Upper lobe of right lung (tissue), 1 donor: ENCODE results near the gene GALE. TPM values are rescaled to one million over a fixed set of nuclear protein-coding genes. Genes with fewer than 3 reads are reported as not detected.
"Not testable (repeated sequence)": the region's sequence is repeated elsewhere in the genome, so short reads cannot be mapped to it uniquely, and the experiment has no call there.

ENCODE experiments used
- ATAC-seq: fragments of 200-7000 bp; cut with Tn5 transposase; one replicate; pipeline ENCODE4 v1.9.1; 2020; ENCODE audit warnings: mild to moderate bottlenecking, moderate library complexity
- DNase-seq: peaks from one replicate; pipeline ENCODE4 v3.0.0-alpha.2; 2020
- H3K27ac ChIP-seq: fragments of 200-600 bp; one replicate; pipeline ENCODE4 v1.8.0; 2022
- H3K27me3 ChIP-seq: fragments of 200-600 bp; one replicate; pipeline ENCODE4 v1.8.0; 2022; ENCODE audit warnings: mild to moderate bottlenecking
- H3K36me3 ChIP-seq: fragments of 200-600 bp; one replicate; pipeline ENCODE4 v1.8.0; 2022
- H3K4me1 ChIP-seq: fragments of 200-600 bp; one replicate; pipeline ENCODE4 v1.8.0; 2022
- H3K4me3 ChIP-seq: fragments of 200-600 bp; one replicate; pipeline ENCODE4 v1.8.0; 2022; ENCODE audit warnings: mild to moderate bottlenecking
- H3K9me3 ChIP-seq: fragments of 200-600 bp; one replicate; pipeline ENCODE4 v1.8.0; 2022
- CTCF ChIP-seq: fragments of 200-600 bp; IDR thresholded peaks from one replicate; pipeline ENCODE4 v1.8.0; 2022; ENCODE audit warnings: antibody characterized with exemption
- intact Hi-C: fragments of 100-400 bp; cut with DNase I; formaldehyde crosslinking; loops from one replicate; pipeline ENCODE4 v1.11.0; 2022
- total RNA-seq: library from RNA; stranded (reverse); fragmentation: NEBNext Ultra II Directional; extraction: Animal tissue kit (Norgen Biotek cat#: 25700); gene quantifications from one replicate; pipeline ENCODE4 v1.2.1, GENCODE V29; 2021
- donor health status: DM: no; HTN: yes; CAD: no; lungs with severe emphysema.

GALE gene
- total RNA-seq, 1 donor from 2014 or later: 62.9 TPM

DNA sequence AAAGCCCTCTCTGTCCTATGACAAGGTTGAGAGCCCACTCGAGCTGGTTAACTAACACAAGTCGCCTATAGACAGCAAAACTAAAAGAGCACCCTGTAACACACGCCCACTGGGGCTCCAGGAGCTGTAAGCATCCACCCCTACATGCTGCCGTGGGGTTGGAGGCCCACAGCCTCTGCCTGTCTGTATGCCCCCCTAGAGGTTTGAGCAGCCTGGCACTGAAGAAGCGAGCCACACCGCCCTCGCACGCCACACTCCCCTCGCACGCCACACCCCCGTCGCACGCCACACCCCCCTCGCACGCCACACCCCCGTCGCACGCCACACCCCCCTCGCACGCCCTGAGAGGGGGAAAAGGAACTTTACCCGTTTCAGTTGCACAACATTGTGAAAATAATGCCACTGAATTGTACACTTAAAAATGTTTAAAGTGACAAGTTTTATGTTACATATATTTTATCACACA lies 37.9 kb upstream of the GALE start:
- DNase-seq (peak; percentile 88), ATAC-seq (peak; percentile 100)
- Histone ChIP-seq H3K4me3 (peak overlapping the region; percentile 43), H3K36me3 (no peaks in the 10 kb centered on the region), H3K27me3 (no peaks in the 10 kb centered on the region), H3K4me1 (peaks cover 6% of the 10 kb centered on the region), H3K9me3 (no peaks in the 10 kb centered on the region), H3K27ac (no peak overlapping the region)
- intact Hi-C loops: no loop called here
- no peak for TF ChIP-seq CTCF

GRCh38 chr1:23837908-23838307 lies 37.4 kb upstream of the GALE start:
- no peak for TF ChIP-seq CTCF
- no peak overlapping the region for H3K4me3 ChIP-seq
- H3K27me3 ChIP-seq: no peaks in the 10 kb centered on the region
- no peaks in the 10 kb centered on the region for H3K36me3 ChIP-seq
- H3K27ac ChIP-seq: no peak overlapping the region
- intact Hi-C loops: no loop called here
- peaks cover 6% of the 10 kb centered on the region for H3K4me1 ChIP-seq
- no peak for DNase-seq
- peak; percentile 23 for ATAC-seq
- no peaks in the 10 kb centered on the region for H3K9me3 ChIP-seq

GRCh38 chr1:23836037-23836436 lies 35.5 kb upstream of the GALE start:
- no peak for TF ChIP-seq CTCF
- no peak overlapping the region for H3K4me3 ChIP-seq
- peaks cover 6% of the 10 kb centered on the region for H3K4me1 ChIP-seq
- intact Hi-C loops: no loop called here
- ATAC-seq (no peak), DNase-seq (no peak)
- H3K27ac ChIP-seq: no peak overlapping the region
- H3K36me3 ChIP-seq: no peaks in the 10 kb centered on the region
- H3K9me3 ChIP-seq: no peaks in the 10 kb centered on the region
- H3K27me3 ChIP-seq: no peaks in the 10 kb centered on the region

DNA sequence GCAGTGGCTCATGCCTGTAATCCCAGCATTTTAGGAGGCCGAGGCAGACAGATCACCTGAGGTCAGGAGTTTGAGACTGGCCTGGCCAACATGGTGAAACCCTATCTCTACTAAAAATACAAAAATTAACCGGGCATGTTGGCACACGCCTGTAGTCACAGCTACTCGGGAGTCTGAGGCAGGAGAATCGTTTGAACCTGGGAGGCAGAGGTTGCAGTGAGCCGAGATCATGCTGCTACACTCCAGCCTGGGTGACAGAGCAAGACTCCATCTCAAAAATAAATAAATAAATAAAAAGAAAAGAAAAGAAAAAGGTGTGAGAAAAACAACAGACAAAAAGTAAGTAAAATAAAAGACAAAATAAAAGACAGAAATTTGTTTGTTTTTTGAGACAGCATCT lies 33.6 kb upstream of the GALE start:
- H3K36me3 ChIP-seq, H3K27ac ChIP-seq, H3K4me3 ChIP-seq, H3K27me3 ChIP-seq, H3K4me1 ChIP-seq, DNase-seq, H3K9me3 ChIP-seq, intact Hi-C loops, ATAC-seq: not testable (repeated sequence)

- intact Hi-C loops: no loop called here
- no peaks in the 10 kb centered on the region for H3K9me3 ChIP-seq
- DNase-seq (no peak), ATAC-seq (no peak)
- no peak for TF ChIP-seq CTCF
- peaks cover 11% of the 10 kb centered on the region for H3K4me1 ChIP-seq
- no peaks in the 10 kb centered on the region for H3K36me3 ChIP-seq
- no peaks in the 10 kb centered on the region for H3K27me3 ChIP-seq
- H3K4me3 ChIP-seq: no peak overlapping the region
- H3K27ac ChIP-seq: no peak overlapping the region
These were observed 27.2 kb upstream of the GALE start for GRCh38 chr1:23827717-23828116.

- H3K4me1 ChIP-seq: peaks cover 11% of the 10 kb centered on the region
- intact Hi-C loops, H3K4me3 ChIP-seq, H3K27ac ChIP-seq, H3K36me3 ChIP-seq, DNase-seq, H3K27me3 ChIP-seq, H3K9me3 ChIP-seq, ATAC-seq: not testable (repeated sequence)
These were observed 26.0 kb upstream of the GALE start for GRCh38 chr1:23826590-23826989.
